Measurements from ENCODE around the gene LARP1. TPM values are rescaled to one million over a fixed set of nuclear protein-coding genes. Genes with fewer than 3 reads are reported as not detected.
A peak's percentile ranks its signal among the peaks of the same experiment; 100 is the strongest.

Gene LARP1
- total and polyA plus RNA-seq, 2 donors (not counting 1 experiment from before 2014, with no cell fraction given) = 59.6 to 150 TPM

- ATAC-seq (ENCODE audit: low read depth) (peak; percentile 56), DNase-seq (peak; percentile 51)
- H3K4me2 ChIP-seq (replicated peaks; ENCODE audit: low read depth, low read length, poor library complexity, severe bottlenecking) = peak overlapping the region; percentile 33
- no peaks in the 10 kb centered on the region for H3K9me3 ChIP-seq (ENCODE audit: control extremely low read depth in 1 of 3, control insufficient read depth in 2 of 3, insufficient read depth in 1 of 3, low read length in 2 of 3)
- no peaks in the 10 kb centered on the region for H3K27me3 Mint-ChIP-seq
- H3K27ac ChIP-seq (ENCODE audit: low read length in 2 of 2) = peak overlapping the region in 1 of 2 donors; percentile 81
- H3K4me3 Mint-ChIP-seq = no peak overlapping the region
- H3K9me3 Mint-ChIP-seq (ENCODE audit: insufficient read depth) = no peaks in the 10 kb centered on the region
- peaks cover 20% of the 10 kb centered on the region for H3K4me1 Mint-ChIP-seq
- ChIA-PET CTCF (interaction anchor here (7.7 kb wide), 1 partner anchor 164 kb away, joined by 84 read pairs; no protein-coding TSS in a partner anchor), POLR2A (no interaction called here)
- no peak overlapping the region for H3K9ac ChIP-seq (ENCODE audit: low read length)
- H3K27me3 ChIP-seq (replicated peaks in 1 of 4; ENCODE audit: control extremely low read depth in 1 of 4, control insufficient read depth in 3 of 4, insufficient read depth in 4 of 4, low read length in 3 of 4) = no peaks in the 10 kb centered on the region
- peaks cover 19% of the 10 kb centered on the region for H4K20me1 ChIP-seq (ENCODE audit: control insufficient read depth, insufficient read depth, low read length, poor library complexity, severe bottlenecking)
- peaks cover 21 to 25% of the 10 kb centered on the region in 2 donors for H3K4me1 ChIP-seq (ENCODE audit: control insufficient read depth in 2 of 2, insufficient read depth in 2 of 2, low read length in 2 of 2)
- WGBS (ENCODE audit: insufficient coverage) = no CpG with 5 or more reads among the region's 10 CpGs
- H2AFZ ChIP-seq (ENCODE audit: insufficient read depth, low read depth, low read length, poor library complexity, severe bottlenecking) = no peak overlapping the region
- H3K27ac Mint-ChIP-seq = peak overlapping the region; percentile 85
- TF ChIP-seq CTCF (IDR thresholded peaks at IDR 0.05) (no peak), EZH2 (IDR thresholded peaks at IDR 0.05; ENCODE audit: borderline replicate concordance, insufficient read depth, low read depth, low read length, poor library complexity, severe bottlenecking) (no peak)
- H3K79me2 ChIP-seq (ENCODE audit: control insufficient read depth, insufficient read depth, low read length) = no peaks in the 10 kb centered on the region
- intact Hi-C loops (cut with micrococcal nuclease) = loop anchor here (2.0 kb wide), 1 partner anchor 59 kb away; the partner anchor contains the start of gene LARP1
- no peak overlapping the region for H3K4me3 ChIP-seq (ENCODE audit: control extremely low read depth in 1 of 5, extremely low read depth in 1 of 5, insufficient read depth in 1 of 5, low read depth in 2 of 5, low read length in 4 of 5)
- peaks cover 5 to 66% of the 10 kb centered on the region in 2 experiments for H3K36me3 ChIP-seq (replicated peaks in 1 of 2; ENCODE audit: control extremely low read depth in 1 of 2, control insufficient read depth in 1 of 2, extremely low read depth in 1 of 2, insufficient read depth in 2 of 2, low read length in 1 of 2)
Measured at GRCh38 chr5:154813736-154814135, 58.6 kb downstream of the LARP1 start.

GRCh38 chr5:154815025-154815424, 59.8 kb downstream of the LARP1 start:
- Mint-ChIP-seq H3K27me3 (no peaks in the 10 kb centered on the region), H3K4me1 (peaks cover 20% of the 10 kb centered on the region), H3K4me3 (no peak overlapping the region), H3K9me3 (ENCODE audit: insufficient read depth) (no peaks in the 10 kb centered on the region), H3K27ac (no peak overlapping the region)
- Histone ChIP-seq H3K4me2 (replicated peaks; ENCODE audit: low read depth, low read length, poor library complexity, severe bottlenecking) (no peak overlapping the region), H2AFZ (ENCODE audit: insufficient read depth, low read depth, low read length, poor library complexity, severe bottlenecking) (no peak overlapping the region), H3K9me3 (ENCODE audit: control extremely low read depth in 1 of 3, control insufficient read depth in 2 of 3, insufficient read depth in 1 of 3, low read length in 2 of 3) (no peaks in the 10 kb centered on the region), H3K27me3 (replicated peaks in 1 of 4; ENCODE audit: control extremely low read depth in 1 of 4, control insufficient read depth in 3 of 4, insufficient read depth in 4 of 4, low read length in 3 of 4) (no peaks in the 10 kb centered on the region), H3K27ac (ENCODE audit: low read length in 2 of 2) (no peak overlapping the region), H4K20me1 (ENCODE audit: control insufficient read depth, insufficient read depth, low read length, poor library complexity, severe bottlenecking) (peaks cover 19% of the 10 kb centered on the region), H3K4me3 (ENCODE audit: control extremely low read depth in 1 of 5, extremely low read depth in 1 of 5, insufficient read depth in 1 of 5, low read depth in 2 of 5, low read length in 4 of 5) (no peak overlapping the region), H3K79me2 (ENCODE audit: control insufficient read depth, insufficient read depth, low read length) (no peaks in the 10 kb centered on the region), H3K36me3 (replicated peaks in 1 of 2; ENCODE audit: control extremely low read depth in 1 of 2, control insufficient read depth in 1 of 2, extremely low read depth in 1 of 2, insufficient read depth in 2 of 2, low read length in 1 of 2) (peaks cover 5 to 56% of the 10 kb centered on the region in 2 experiments), H3K4me1 (ENCODE audit: control insufficient read depth in 2 of 2, insufficient read depth in 2 of 2, low read length in 2 of 2) (peaks cover 21 to 25% of the 10 kb centered on the region in 2 donors), H3K9ac (ENCODE audit: low read length) (no peak overlapping the region)
- TF ChIP-seq EZH2 (IDR thresholded peaks at IDR 0.05; ENCODE audit: borderline replicate concordance, insufficient read depth, low read depth, low read length, poor library complexity, severe bottlenecking) (no peak), CTCF (IDR thresholded peaks at IDR 0.05) (no peak)
- POLR2A ChIA-PET = no interaction called here
- intact Hi-C loops (cut with micrococcal nuclease) = no loop called here
- no peak for ATAC-seq (ENCODE audit: low read depth)
- CTCF ChIA-PET = interaction anchor here (0.7 to 7.7 kb wide), 2 partner anchors 37 to 165 kb away, joined by 5 to 84 read pairs; no protein-coding TSS in a partner anchor
- WGBS (ENCODE audit: insufficient coverage) = 98% methylated on average over 11 of the region's 11 CpGs
- DNase-seq = no peak
